Measurements from ENCODE around the gene TENT4A. TPM values are rescaled to one million over a fixed set of nuclear protein-coding genes. Genes with fewer than 3 reads are reported as not detected.

The TENT4A gene
- total RNA-seq, 2 donors from 2014 or later = 39.0 to 52.4 TPM

- Mint-ChIP-seq H3K4me3 (no peak overlapping the region), H3K36me3 (ENCODE audit: low read depth) (no peaks in the 10 kb centered on the region), H3K9me3 (no peaks in the 10 kb centered on the region), H3K4me1 (peaks cover 19% of the 10 kb centered on the region), H3K27me3 (no peaks in the 10 kb centered on the region), H3K27ac (no peak overlapping the region)
- ATAC-seq (replicated peaks) = no peak
Measured at GRCh38 chr5:6707852-6708251, 5.4 kb upstream of the TENT4A start.

GRCh38 chr5:6708814-6709213, 4.4 kb upstream of the TENT4A start:
- no peak for ATAC-seq (replicated peaks)

GRCh38 chr5:6710070-6710469, 3.2 kb upstream of the TENT4A start:
- ATAC-seq (replicated peaks) = no peak
- Mint-ChIP-seq H3K4me1 (peaks cover 13% of the 10 kb centered on the region), H3K36me3 (ENCODE audit: low read depth) (peaks cover 5% of the 10 kb centered on the region), H3K27me3 (no peaks in the 10 kb centered on the region), H3K9me3 (no peaks in the 10 kb centered on the region), H3K4me3 (peak overlapping the region; percentile 89), H3K27ac (no peak overlapping the region)

More at GRCh38 chr5:6708814-6709213, 4.4 kb upstream of the TENT4A start:
- Mint-ChIP-seq H3K4me1 (peaks cover 19% of the 10 kb centered on the region), H3K27ac (no peak overlapping the region), H3K4me3 (no peak overlapping the region), H3K36me3 (ENCODE audit: low read depth) (no peaks in the 10 kb centered on the region), H3K27me3 (no peaks in the 10 kb centered on the region), H3K9me3 (no peaks in the 10 kb centered on the region)

GRCh38 chr5:6710551-6711318, 2.5 kb upstream of the TENT4A start:
- Mint-ChIP-seq H3K9me3 (no peaks in the 10 kb centered on the region), H3K4me1 (peaks cover 10% of the 10 kb centered on the region), H3K36me3 (ENCODE audit: low read depth) (peaks cover 12% of the 10 kb centered on the region), H3K27ac (peak overlapping the region; percentile 85), H3K27me3 (no peaks in the 10 kb centered on the region), H3K4me3 (peak overlapping the region; percentile 89)
- no peak for ATAC-seq (replicated peaks)

- peaks cover 18% of the 10 kb centered on the region for H3K4me1 Mint-ChIP-seq
- no peak for ATAC-seq (replicated peaks)
- no peaks in the 10 kb centered on the region for H3K27me3 Mint-ChIP-seq
- H3K27ac Mint-ChIP-seq = peak overlapping the region; percentile 85
- no peaks in the 10 kb centered on the region for H3K9me3 Mint-ChIP-seq
- peaks cover 20% of the 10 kb centered on the region for H3K36me3 Mint-ChIP-seq (ENCODE audit: low read depth)
- H3K4me3 Mint-ChIP-seq = peak overlapping the region; percentile 89
Measured at GRCh38 chr5:6711409-6712141, 1.7 kb upstream of the TENT4A start.

GRCh38 chr5:6712142-6712576, 1.1 kb upstream of the TENT4A start:
- Mint-ChIP-seq H3K4me1 (peaks cover 22% of the 10 kb centered on the region), H3K27me3 (no peaks in the 10 kb centered on the region), H3K4me3 (peak overlapping the region; percentile 89), H3K36me3 (ENCODE audit: low read depth) (peaks cover 26% of the 10 kb centered on the region), H3K27ac (peak overlapping the region; percentile 85), H3K9me3 (no peaks in the 10 kb centered on the region)
- ATAC-seq (replicated peaks) = peak; percentile 23

GRCh38 chr5:6712577-6713273, 507 bp upstream of the TENT4A start:
- peak; percentile 83 for ATAC-seq (replicated peaks)
- Mint-ChIP-seq H3K9me3 (no peaks in the 10 kb centered on the region), H3K27me3 (no peaks in the 10 kb centered on the region), H3K27ac (peak overlapping the region; percentile 85), H3K36me3 (ENCODE audit: low read depth) (peaks cover 32% of the 10 kb centered on the region), H3K4me1 (peaks cover 28% of the 10 kb centered on the region), H3K4me3 (peak overlapping the region; percentile 89)

GRCh38 chr5:6714226-6715041, 1.2 kb downstream of the TENT4A start:
- Mint-ChIP-seq H3K27me3 (no peaks in the 10 kb centered on the region), H3K4me3 (peak overlapping the region; percentile 78), H3K9me3 (no peaks in the 10 kb centered on the region), H3K36me3 (ENCODE audit: low read depth) (peaks cover 47% of the 10 kb centered on the region), H3K4me1 (peaks cover 41% of the 10 kb centered on the region), H3K27ac (peak overlapping the region; percentile 75)
- ATAC-seq (replicated peaks) = peak; percentile 15

GRCh38 chr5:6715271-6715670, 2.0 kb downstream of the TENT4A start:
- peak overlapping the region; percentile 75 for H3K27ac Mint-ChIP-seq
- ATAC-seq (replicated peaks) = no peak
- H3K4me1 Mint-ChIP-seq = peaks cover 50% of the 10 kb centered on the region
- H3K9me3 Mint-ChIP-seq = no peaks in the 10 kb centered on the region
- H3K4me3 Mint-ChIP-seq = peak overlapping the region; percentile 78
- peaks cover 50% of the 10 kb centered on the region for H3K36me3 Mint-ChIP-seq (ENCODE audit: low read depth)
- no peaks in the 10 kb centered on the region for H3K27me3 Mint-ChIP-seq

GRCh38 chr5:6715758-6716628, 2.8 kb downstream of the TENT4A start:
- ATAC-seq (replicated peaks) = no peak
- H3K4me1 Mint-ChIP-seq = peaks cover 54% of the 10 kb centered on the region
- H3K9me3 Mint-ChIP-seq = no peaks in the 10 kb centered on the region
- peak overlapping the region; percentile 83 for H3K27ac Mint-ChIP-seq
- H3K4me3 Mint-ChIP-seq = peak overlapping the region; percentile 78
- no peaks in the 10 kb centered on the region for H3K27me3 Mint-ChIP-seq
- peaks cover 50% of the 10 kb centered on the region for H3K36me3 Mint-ChIP-seq (ENCODE audit: low read depth)

GRCh38 chr5:6716629-6717149, 3.5 kb downstream of the TENT4A start:
- Mint-ChIP-seq H3K27ac (peak overlapping the region; percentile 83), H3K36me3 (ENCODE audit: low read depth) (peaks cover 50% of the 10 kb centered on the region), H3K9me3 (no peaks in the 10 kb centered on the region), H3K4me1 (peaks cover 55% of the 10 kb centered on the region), H3K27me3 (no peaks in the 10 kb centered on the region), H3K4me3 (peak overlapping the region; percentile 78)
- no peak for ATAC-seq (replicated peaks)

- H3K36me3 Mint-ChIP-seq (ENCODE audit: low read depth) = peaks cover 50% of the 10 kb centered on the region
Measured at GRCh38 chr5:6717247-6717646, 4.0 kb downstream of the TENT4A start.

GRCh38 chr5:6717687-6718086, 4.5 kb downstream of the TENT4A start:
- no peak for ATAC-seq (replicated peaks)
- Mint-ChIP-seq H3K4me1 (peaks cover 54% of the 10 kb centered on the region), H3K27me3 (no peaks in the 10 kb centered on the region), H3K4me3 (peak overlapping the region; percentile 78), H3K9me3 (no peaks in the 10 kb centered on the region), H3K36me3 (ENCODE audit: low read depth) (peaks cover 54% of the 10 kb centered on the region), H3K27ac (no peak overlapping the region)

More at GRCh38 chr5:6717247-6717646, 4.0 kb downstream of the TENT4A start:
- Mint-ChIP-seq H3K4me3 (peak overlapping the region; percentile 78), H3K4me1 (peaks cover 54% of the 10 kb centered on the region), H3K9me3 (no peaks in the 10 kb centered on the region), H3K27me3 (no peaks in the 10 kb centered on the region), H3K27ac (no peak overlapping the region)
- no peak for ATAC-seq (replicated peaks)

All from activated T-helper 17 cell treated with anti-CD3 and anti-CD28 coated beads, Interleukin-2, amount 50 U/mL, for 72 hours (primary cell).